ENCODE measurements around the gene STAM.

- TF ChIP-seq, protein P1, sequence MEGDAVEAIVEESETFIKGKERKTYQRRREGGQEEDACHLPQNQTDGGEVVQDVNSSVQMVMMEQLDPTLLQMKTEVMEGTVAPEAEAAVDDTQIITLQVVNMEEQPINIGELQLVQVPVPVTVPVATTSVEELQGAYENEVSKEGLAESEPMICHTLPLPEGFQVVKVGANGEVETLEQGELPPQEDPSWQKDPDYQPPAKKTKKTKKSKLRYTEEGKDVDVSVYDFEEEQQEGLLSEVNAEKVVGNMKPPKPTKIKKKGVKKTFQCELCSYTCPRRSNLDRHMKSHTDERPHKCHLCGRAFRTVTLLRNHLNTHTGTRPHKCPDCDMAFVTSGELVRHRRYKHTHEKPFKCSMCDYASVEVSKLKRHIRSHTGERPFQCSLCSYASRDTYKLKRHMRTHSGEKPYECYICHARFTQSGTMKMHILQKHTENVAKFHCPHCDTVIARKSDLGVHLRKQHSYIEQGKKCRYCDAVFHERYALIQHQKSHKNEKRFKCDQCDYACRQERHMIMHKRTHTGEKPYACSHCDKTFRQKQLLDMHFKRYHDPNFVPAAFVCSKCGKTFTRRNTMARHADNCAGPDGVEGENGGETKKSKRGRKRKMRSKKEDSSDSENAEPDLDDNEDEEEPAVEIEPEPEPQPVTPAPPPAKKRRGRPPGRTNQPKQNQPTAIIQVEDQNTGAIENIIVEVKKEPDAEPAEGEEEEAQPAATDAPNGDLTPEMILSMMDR (IDR thresholded peaks at IDR 0.05): no peak
- TF ChIP-seq POLR2AphosphoS5 (IDR thresholded peaks at IDR 0.05): no peak
Measured at GRCh38 chr10:17655009-17655408, 11.1 kb downstream of the STAM start.

Data from esophagus muscularis mucosa (tissue), 3 donors.